RWPE2 (cell line): ENCODE results near the gene COX19.

ENCODE experiments used
- ATAC-seq: fragments of 200-7000 bp; cut with Tn5 transposase; 3 replicates; pipeline ENCODE4 v1.9.1; 2021; ENCODE audit warnings: low read depth
- DNase-seq: peaks from one replicate; pipeline ENCODE4 v3.0.0-alpha.2; 2020; ENCODE audit warnings: low spot score
- H3K27ac ChIP-seq: fragments of 450-650 bp; 2 replicates; pipeline ENCODE4 v1.5.1; 2017; ENCODE audit warnings: mild to moderate bottlenecking; ENCODE audit not compliant: poor library complexity, severe bottlenecking
- H3K27me3 ChIP-seq: fragments of 250-450 bp; sonication (Bioruptor Pico); 2 replicates; pipeline ENCODE4 v1.5.1; 2021; ENCODE audit warnings: mild to moderate bottlenecking, moderate library complexity; ENCODE audit not compliant: insufficient read depth, poor library complexity, severe bottlenecking
- H3K36me3 ChIP-seq: fragments of 250-450 bp; sonication (Bioruptor Pico); 2 replicates; pipeline ENCODE4 v1.5.1; 2020; ENCODE audit warnings: low read depth, mild to moderate bottlenecking, moderate library complexity
- H3K4me1 ChIP-seq: fragments of 250-450 bp; sonication (Bioruptor Pico); 2 replicates; pipeline ENCODE4 v1.5.1; 2021; ENCODE audit warnings: mild to moderate bottlenecking, moderate library complexity; ENCODE audit not compliant: insufficient read depth, poor library complexity, severe bottlenecking
- H3K4me3 ChIP-seq: fragments of 250-450 bp; sonication (Bioruptor Pico); 2 replicates; pipeline ENCODE4 v1.5.1; 2021; ENCODE audit warnings: mild to moderate bottlenecking, moderate library complexity; ENCODE audit not compliant: severe bottlenecking
- H3K9me3 ChIP-seq: fragments of 250-450 bp; sonication (Bioruptor Pico); 2 replicates; pipeline ENCODE4 v1.5.1; 2021; ENCODE audit warnings: mild to moderate bottlenecking, moderate library complexity; ENCODE audit not compliant: severe bottlenecking
- TF ChIP-seq, protein P1 (sequence below): fragments of 450-650 bp; IDR thresholded peaks from one replicate; pipeline ENCODE4 v1.5.1; 2017; ENCODE audit warnings: mild to moderate bottlenecking, moderate library complexity; ENCODE audit not compliant: poor library complexity, severe bottlenecking

COX19 gene

GRCh38 chr7:1010226-1010625 lies 34.9 kb upstream of the COX19 start:
- H3K4me1 ChIP-seq = no peaks in the 10 kb centered on the region
- H3K4me3 ChIP-seq = no peak overlapping the region
- DNase-seq (no peak), ATAC-seq (no peak)
- no peaks in the 10 kb centered on the region for H3K27me3 ChIP-seq
- no peaks in the 10 kb centered on the region for H3K9me3 ChIP-seq
- peaks cover 13% of the 10 kb centered on the region; the same call in 1 of the 2 replicates for H3K36me3 ChIP-seq
- no peak overlapping the region for H3K27ac ChIP-seq
- TF ChIP-seq, protein P1, sequence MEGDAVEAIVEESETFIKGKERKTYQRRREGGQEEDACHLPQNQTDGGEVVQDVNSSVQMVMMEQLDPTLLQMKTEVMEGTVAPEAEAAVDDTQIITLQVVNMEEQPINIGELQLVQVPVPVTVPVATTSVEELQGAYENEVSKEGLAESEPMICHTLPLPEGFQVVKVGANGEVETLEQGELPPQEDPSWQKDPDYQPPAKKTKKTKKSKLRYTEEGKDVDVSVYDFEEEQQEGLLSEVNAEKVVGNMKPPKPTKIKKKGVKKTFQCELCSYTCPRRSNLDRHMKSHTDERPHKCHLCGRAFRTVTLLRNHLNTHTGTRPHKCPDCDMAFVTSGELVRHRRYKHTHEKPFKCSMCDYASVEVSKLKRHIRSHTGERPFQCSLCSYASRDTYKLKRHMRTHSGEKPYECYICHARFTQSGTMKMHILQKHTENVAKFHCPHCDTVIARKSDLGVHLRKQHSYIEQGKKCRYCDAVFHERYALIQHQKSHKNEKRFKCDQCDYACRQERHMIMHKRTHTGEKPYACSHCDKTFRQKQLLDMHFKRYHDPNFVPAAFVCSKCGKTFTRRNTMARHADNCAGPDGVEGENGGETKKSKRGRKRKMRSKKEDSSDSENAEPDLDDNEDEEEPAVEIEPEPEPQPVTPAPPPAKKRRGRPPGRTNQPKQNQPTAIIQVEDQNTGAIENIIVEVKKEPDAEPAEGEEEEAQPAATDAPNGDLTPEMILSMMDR = no peak

GRCh38 chr7:1009747-1010146 lies 34.4 kb upstream of the COX19 start:
- no peak overlapping the region for H3K4me3 ChIP-seq
- DNase-seq (no peak), ATAC-seq (no peak)
- no peaks in the 10 kb centered on the region for H3K4me1 ChIP-seq
- no peaks in the 10 kb centered on the region for H3K27me3 ChIP-seq
- H3K36me3 ChIP-seq = peaks cover 13% of the 10 kb centered on the region; the same call in 1 of the 2 replicates
- no peaks in the 10 kb centered on the region for H3K9me3 ChIP-seq
- TF ChIP-seq, protein P1 = no peak
- H3K27ac ChIP-seq = no peak overlapping the region

DNA sequence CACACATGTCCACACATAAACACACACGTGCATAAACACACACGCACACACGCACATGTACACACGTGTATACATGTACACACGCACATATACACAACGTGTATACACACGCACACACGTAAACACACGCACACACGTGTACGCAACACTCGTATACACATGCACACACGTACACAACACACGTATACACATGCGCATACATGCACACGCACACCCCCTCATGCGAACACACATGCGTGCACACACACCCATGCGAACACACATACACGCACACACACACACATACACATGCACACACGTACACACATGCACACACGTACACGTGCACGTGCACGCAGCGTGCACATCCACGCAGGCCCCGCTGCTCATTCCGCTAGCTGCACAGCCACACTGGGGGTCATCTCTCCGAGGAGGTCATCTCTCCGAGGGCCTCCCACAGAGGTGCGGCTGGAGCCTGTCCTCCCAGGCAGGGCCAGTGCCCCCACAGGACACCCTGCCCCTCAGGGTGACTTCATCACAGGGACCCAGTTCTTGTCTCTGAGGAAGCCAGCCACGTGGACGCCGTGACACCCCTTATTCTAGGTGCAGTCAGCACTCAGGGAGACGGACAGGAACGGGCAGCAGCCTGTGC lies 33.5 kb upstream of the COX19 start:
- Histone ChIP-seq H3K4me1 (no peaks in the 10 kb centered on the region), H3K9me3 (no peaks in the 10 kb centered on the region), H3K4me3 (no peak overlapping the region), H3K27me3 (no peaks in the 10 kb centered on the region), H3K36me3 (peaks cover 13% of the 10 kb centered on the region; the same call in 1 of the 2 replicates), H3K27ac (no peak overlapping the region)
- no peak for ATAC-seq
- TF ChIP-seq, protein P1 = no peak
- DNase-seq = no peak

GRCh38 chr7:1007901-1008300 lies 32.6 kb upstream of the COX19 start:
- DNase-seq (no peak), ATAC-seq (peak; percentile 12; the same call in 1 of the 3 replicates)
- no peaks in the 10 kb centered on the region for H3K27me3 ChIP-seq
- TF ChIP-seq, protein P1 = no peak
- H3K36me3 ChIP-seq = peaks cover 13% of the 10 kb centered on the region; the same call in 1 of the 2 replicates
- H3K4me3 ChIP-seq = no peak overlapping the region
- no peaks in the 10 kb centered on the region for H3K9me3 ChIP-seq
- no peaks in the 10 kb centered on the region for H3K4me1 ChIP-seq
- H3K27ac ChIP-seq = no peak overlapping the region

GRCh38 chr7:1005303-1005702 lies 30.0 kb upstream of the COX19 start:
- H3K27me3 ChIP-seq = no peaks in the 10 kb centered on the region
- ATAC-seq = no peak
- TF ChIP-seq, protein P1 = no peak
- peaks cover 13% of the 10 kb centered on the region; the same call in 1 of the 2 replicates for H3K36me3 ChIP-seq
- DNase-seq = no peak
- no peaks in the 10 kb centered on the region for H3K4me1 ChIP-seq
- no peak overlapping the region for H3K27ac ChIP-seq
- no peak overlapping the region for H3K4me3 ChIP-seq
- H3K9me3 ChIP-seq = no peaks in the 10 kb centered on the region
